ENCODE measurements around the gene CDKN1C. TPM values are rescaled to one million over a fixed set of nuclear protein-coding genes. Genes with fewer than 3 reads are reported as not detected.

CDKN1C gene
- total RNA-seq, 1 donor from 2014 or later: 140 TPM

DNA sequence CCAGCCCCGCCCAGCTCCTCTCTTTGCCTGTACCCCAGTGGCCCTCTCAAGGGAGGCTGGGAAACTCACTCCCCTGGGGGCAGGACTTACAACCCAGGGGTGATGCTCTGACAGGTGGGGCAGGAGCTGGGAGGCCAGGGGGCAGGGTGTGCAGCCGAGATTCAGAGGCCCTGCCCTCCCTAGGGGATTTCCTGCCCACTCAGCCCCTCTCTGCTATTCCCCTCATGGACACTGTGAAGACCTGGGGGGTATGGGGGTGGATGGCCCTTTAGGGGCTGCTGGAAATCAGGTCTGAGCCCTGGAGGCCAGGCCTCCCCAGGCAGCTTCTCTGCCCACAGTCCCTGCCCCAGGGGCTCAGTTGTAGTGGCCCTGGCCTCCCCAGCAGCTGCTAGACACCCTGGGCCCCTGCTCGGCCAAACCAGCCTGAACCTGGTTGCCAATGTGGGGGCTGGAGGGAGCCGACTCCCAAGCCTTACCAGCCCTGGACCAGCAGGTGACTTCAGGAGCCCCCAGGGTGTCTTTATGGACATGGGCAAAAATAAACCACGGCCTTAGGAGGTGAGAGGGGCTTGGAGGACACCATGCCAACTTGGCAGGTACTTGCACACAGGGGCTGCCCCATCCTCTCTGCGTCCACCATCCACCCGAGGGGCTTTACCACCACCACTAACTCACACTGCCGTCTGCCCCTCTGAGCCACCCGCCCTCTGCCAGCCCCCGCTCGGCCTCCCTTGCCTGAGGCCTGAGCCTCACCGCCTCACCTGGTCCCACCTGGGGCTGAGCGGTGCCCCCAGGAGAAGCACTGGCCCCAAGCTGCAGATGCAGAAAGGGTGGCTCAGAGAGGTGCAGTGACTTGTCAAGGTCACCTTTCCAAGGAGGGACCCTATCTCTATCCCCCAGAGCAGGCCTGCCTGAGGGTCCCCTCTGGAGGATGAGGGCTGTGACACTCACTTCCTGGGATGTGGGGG, 46.5 kb upstream of the CDKN1C start:
- no peak for DNase-seq (ENCODE audit: extremely low spot score, unreplicated experiment)

DNA sequence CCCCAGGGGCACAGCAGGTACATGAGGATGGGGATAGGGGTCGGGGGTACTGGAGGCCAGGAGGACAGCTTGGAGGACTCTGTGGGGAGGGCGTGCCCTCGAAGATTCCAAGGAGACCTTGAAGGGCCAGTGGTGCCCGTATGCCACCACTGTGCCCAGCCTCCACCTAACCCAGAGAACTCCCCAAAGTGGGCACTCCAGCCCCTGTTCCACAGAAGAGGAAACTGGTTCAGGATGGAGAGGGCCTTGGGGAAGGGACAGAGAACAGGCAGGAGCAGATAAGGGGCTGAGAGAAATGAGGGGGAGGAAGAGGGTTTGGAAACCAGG, 45.8 kb upstream of the CDKN1C start:
- H3K4me1 Mint-ChIP-seq (ENCODE audit: unreplicated experiment): peaks cover 3% of the 10 kb centered on the region

More for the DNA sequence above, 46.5 kb upstream of the CDKN1C start:
- Mint-ChIP-seq H3K36me3 (no peaks in the 10 kb centered on the region), H3K4me1 (ENCODE audit: unreplicated experiment) (peaks cover 3% of the 10 kb centered on the region), H3K9me3 (no peaks in the 10 kb centered on the region), H3K27me3 (peaks cover 30% of the 10 kb centered on the region), H3K4me3 (no peak overlapping the region), H3K27ac (no peak overlapping the region)
- TF ChIP-seq, protein P1, sequence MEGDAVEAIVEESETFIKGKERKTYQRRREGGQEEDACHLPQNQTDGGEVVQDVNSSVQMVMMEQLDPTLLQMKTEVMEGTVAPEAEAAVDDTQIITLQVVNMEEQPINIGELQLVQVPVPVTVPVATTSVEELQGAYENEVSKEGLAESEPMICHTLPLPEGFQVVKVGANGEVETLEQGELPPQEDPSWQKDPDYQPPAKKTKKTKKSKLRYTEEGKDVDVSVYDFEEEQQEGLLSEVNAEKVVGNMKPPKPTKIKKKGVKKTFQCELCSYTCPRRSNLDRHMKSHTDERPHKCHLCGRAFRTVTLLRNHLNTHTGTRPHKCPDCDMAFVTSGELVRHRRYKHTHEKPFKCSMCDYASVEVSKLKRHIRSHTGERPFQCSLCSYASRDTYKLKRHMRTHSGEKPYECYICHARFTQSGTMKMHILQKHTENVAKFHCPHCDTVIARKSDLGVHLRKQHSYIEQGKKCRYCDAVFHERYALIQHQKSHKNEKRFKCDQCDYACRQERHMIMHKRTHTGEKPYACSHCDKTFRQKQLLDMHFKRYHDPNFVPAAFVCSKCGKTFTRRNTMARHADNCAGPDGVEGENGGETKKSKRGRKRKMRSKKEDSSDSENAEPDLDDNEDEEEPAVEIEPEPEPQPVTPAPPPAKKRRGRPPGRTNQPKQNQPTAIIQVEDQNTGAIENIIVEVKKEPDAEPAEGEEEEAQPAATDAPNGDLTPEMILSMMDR (conservative IDR thresholded peaks at IDR 0.05): no peak

DNA sequence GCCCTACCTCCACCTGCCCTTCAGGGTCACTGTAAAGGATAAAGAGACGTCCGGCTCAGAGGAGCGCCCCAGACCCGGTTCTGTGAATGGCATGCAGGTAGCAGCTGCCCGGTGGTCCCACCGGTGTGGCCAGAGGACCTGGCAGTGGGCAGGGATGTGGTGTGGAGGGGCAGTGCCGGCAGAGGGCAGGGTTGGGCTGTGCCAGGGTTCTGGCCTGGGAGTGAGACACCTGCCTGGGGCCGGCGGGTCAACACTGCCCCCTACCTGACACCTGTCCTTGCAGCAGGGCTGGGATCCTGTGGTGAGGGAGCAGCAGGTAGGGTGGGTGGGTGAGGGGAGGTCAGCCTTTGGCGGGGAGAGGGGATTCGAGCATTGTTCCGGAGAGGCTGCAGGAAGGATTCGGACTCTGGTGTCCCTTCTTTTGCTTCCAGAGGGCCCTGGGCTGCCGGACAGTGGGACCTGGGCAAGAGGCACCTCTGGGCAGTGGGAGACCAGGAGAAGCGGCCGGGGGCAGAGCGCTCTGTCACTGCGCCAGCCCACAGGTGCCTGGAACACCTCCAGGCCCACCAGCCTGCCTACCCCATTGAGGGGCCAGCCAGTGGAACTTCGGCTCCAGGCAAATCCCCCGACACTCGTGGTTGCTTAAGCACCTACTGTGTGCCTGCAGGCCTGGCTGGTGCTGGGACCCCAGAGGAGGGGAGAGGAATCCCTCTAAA, 45.3 kb upstream of the CDKN1C start:
- peak overlapping the region; percentile 91 for H3K27ac Mint-ChIP-seq
- DNase-seq (ENCODE audit: extremely low spot score, unreplicated experiment): no peak
- peaks cover 3% of the 10 kb centered on the region for H3K4me1 Mint-ChIP-seq (ENCODE audit: unreplicated experiment)
- peaks cover 38% of the 10 kb centered on the region for H3K27me3 Mint-ChIP-seq
- H3K36me3 Mint-ChIP-seq: no peaks in the 10 kb centered on the region
- H3K9me3 Mint-ChIP-seq: no peaks in the 10 kb centered on the region
- H3K4me3 Mint-ChIP-seq: peak overlapping the region; percentile 86
- TF ChIP-seq, protein P1 (conservative IDR thresholded peaks at IDR 0.05): peak; percentile 57

More for the DNA sequence above, 45.8 kb upstream of the CDKN1C start:
- DNase-seq (ENCODE audit: extremely low spot score, unreplicated experiment): no peak
- Mint-ChIP-seq H3K9me3 (no peaks in the 10 kb centered on the region), H3K4me3 (no peak overlapping the region), H3K27ac (no peak overlapping the region), H3K27me3 (peaks cover 37% of the 10 kb centered on the region), H3K36me3 (no peaks in the 10 kb centered on the region)
- TF ChIP-seq, protein P1 (conservative IDR thresholded peaks at IDR 0.05): no peak

DNA sequence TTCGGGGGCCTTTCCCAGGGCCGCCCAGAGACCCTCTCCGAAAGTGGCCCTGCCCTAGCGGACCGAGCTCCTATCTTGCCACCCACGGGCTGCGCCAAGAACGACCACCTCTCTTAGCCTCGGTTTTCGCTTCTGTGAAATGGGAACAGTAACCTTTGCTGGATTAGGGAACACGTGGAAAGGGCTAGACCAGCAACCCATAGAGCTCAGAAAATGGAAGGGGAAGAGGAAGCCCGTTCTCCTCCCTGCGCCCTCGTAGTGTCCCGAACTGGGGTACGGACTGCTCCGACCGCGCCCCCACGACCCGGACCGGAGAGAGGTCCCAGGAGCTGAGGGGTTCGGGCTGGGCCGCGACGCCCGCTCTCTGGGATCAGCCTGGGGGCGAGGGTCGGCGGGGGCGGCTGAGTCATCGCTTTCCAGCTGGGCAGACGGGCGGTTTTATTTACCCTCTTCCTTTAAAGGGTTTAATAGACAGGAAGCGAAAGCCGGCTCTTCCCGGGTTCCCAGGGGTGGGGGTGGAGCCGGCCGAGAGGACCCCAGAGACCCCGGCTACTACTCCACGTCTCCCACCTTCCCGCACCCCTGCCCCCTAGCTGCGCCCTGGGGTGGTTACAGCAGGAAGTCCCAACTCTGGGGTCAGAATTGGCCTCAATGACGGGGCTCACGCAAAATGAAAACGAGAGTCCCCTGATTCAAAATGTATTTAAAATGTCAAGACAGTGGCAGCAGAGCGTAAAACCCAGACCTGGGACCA, 44.6 kb upstream of the CDKN1C start:
- TF ChIP-seq, protein P1 (conservative IDR thresholded peaks at IDR 0.05): peak; percentile 47

DNA sequence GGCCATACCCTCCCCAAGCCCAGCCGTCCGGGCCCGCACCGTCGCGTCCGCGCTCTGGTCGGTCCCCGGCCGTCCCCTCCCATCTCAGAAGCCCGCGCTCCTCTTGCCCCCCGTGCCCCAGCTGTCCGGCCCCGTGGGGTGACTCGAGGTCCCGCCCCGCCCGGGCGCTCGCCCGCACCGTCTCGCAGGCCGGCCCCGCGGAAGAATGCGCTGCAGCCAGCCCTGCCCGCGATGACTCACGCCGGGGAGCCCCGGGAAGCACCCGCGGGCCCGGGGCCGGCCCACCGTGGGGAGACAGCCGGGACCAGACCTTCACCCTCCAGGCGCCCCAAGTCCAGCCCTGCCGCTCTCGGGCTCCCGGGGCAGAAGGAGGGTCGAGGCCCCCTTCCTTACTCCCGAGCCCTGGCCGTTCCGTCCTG, 44.0 kb upstream of the CDKN1C start:
- Mint-ChIP-seq H3K36me3 (no peaks in the 10 kb centered on the region), H3K27me3 (peaks cover 38% of the 10 kb centered on the region), H3K9me3 (no peaks in the 10 kb centered on the region), H3K27ac (peak overlapping the region; percentile 84), H3K4me3 (peak overlapping the region; percentile 86), H3K4me1 (ENCODE audit: unreplicated experiment) (peaks cover 3% of the 10 kb centered on the region)
- TF ChIP-seq, protein P1 (conservative IDR thresholded peaks at IDR 0.05): no peak
- DNase-seq (ENCODE audit: extremely low spot score, unreplicated experiment): no peak

More for the DNA sequence above, 44.6 kb upstream of the CDKN1C start:
- Mint-ChIP-seq H3K4me3 (peak overlapping the region; percentile 86), H3K4me1 (ENCODE audit: unreplicated experiment) (peaks cover 3% of the 10 kb centered on the region), H3K27me3 (peaks cover 38% of the 10 kb centered on the region), H3K36me3 (no peaks in the 10 kb centered on the region), H3K27ac (peak overlapping the region; percentile 91), H3K9me3 (no peaks in the 10 kb centered on the region)
- DNase-seq (ENCODE audit: extremely low spot score, unreplicated experiment): no peak

All from type B pancreatic cell (in vitro differentiated cells).